Measurements from ENCODE around the gene MELTF.

- TF ChIP-seq EZH2phosphoT487 (IDR thresholded peaks at IDR 0.05; ENCODE audit: insufficient read depth, low read depth): no peak
- no peak for TF ChIP-seq EZH2 (IDR thresholded peaks at IDR 0.05; ENCODE audit: insufficient read depth, poor library complexity, severe bottlenecking)
Measured at GRCh38 chr3:197023241-197023997, 6.2 kb downstream of the MELTF start.

All from GM23248 (cell line).